ENCODE results near the gene CEP128.

CEP128 gene

DNA sequence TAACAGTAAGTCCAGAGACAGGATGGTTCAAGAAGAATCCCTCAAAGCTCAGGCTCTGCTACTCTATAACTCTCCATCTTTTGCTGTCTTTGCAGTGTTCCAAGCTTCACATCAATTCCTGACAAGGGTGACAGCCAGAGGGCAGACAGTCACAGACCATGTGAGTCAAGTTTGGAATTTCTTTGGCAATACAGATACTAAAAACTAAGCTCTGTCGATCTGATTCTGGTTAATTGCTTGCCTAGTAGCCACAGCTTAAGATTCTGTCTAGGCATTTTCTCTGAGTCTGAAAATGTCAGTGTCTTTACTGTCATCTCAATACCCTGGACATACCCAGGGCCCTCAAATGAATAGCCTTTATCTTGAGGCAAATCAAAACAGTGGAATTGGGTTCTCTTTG, 153.7 kb downstream of the CEP128 start:
- no peak for TF ChIP-seq EZH2 (IDR thresholded peaks at IDR 0.05; ENCODE audit: borderline replicate concordance, low read depth, low read length, severe bottlenecking)
- TF ChIP-seq, protein P1, sequence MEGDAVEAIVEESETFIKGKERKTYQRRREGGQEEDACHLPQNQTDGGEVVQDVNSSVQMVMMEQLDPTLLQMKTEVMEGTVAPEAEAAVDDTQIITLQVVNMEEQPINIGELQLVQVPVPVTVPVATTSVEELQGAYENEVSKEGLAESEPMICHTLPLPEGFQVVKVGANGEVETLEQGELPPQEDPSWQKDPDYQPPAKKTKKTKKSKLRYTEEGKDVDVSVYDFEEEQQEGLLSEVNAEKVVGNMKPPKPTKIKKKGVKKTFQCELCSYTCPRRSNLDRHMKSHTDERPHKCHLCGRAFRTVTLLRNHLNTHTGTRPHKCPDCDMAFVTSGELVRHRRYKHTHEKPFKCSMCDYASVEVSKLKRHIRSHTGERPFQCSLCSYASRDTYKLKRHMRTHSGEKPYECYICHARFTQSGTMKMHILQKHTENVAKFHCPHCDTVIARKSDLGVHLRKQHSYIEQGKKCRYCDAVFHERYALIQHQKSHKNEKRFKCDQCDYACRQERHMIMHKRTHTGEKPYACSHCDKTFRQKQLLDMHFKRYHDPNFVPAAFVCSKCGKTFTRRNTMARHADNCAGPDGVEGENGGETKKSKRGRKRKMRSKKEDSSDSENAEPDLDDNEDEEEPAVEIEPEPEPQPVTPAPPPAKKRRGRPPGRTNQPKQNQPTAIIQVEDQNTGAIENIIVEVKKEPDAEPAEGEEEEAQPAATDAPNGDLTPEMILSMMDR (IDR thresholded peaks at IDR 0.05; ENCODE audit: borderline replicate concordance, extremely low read depth, low read length, poor library complexity, severe bottlenecking), result no peak
- Histone ChIP-seq H3K27me3 (ENCODE audit: insufficient read depth, low read length, poor library complexity) (no peaks in the 10 kb centered on the region), H3K9me3 (ENCODE audit: insufficient read depth, low read length, severe bottlenecking) (no peaks in the 10 kb centered on the region), H3K4me1 (ENCODE audit: insufficient read depth, low read length) (no peaks in the 10 kb centered on the region), H3K4me3 (ENCODE audit: low read depth in 1 of 2, low read length in 2 of 2) (no peak overlapping the region), H3K9ac (ENCODE audit: low read depth, low read length) (no peak overlapping the region), H3K36me3 (ENCODE audit: insufficient read depth, low read length) (peaks cover 75% of the 10 kb centered on the region), H3K27ac (ENCODE audit: low read length) (no peak overlapping the region), H3K79me2 (ENCODE audit: insufficient read depth, low read length) (no peaks in the 10 kb centered on the region), H4K20me1 (ENCODE audit: insufficient read depth, low read length) (no peaks in the 10 kb centered on the region), H2AFZ (ENCODE audit: low read depth, low read length) (no peak overlapping the region), H3K4me2 (ENCODE audit: insufficient read depth, low read length) (no peak overlapping the region)
- no peak for ATAC-seq (ENCODE audit: insufficient read depth, low read depth)
- DNase-seq, result no peak

DNA sequence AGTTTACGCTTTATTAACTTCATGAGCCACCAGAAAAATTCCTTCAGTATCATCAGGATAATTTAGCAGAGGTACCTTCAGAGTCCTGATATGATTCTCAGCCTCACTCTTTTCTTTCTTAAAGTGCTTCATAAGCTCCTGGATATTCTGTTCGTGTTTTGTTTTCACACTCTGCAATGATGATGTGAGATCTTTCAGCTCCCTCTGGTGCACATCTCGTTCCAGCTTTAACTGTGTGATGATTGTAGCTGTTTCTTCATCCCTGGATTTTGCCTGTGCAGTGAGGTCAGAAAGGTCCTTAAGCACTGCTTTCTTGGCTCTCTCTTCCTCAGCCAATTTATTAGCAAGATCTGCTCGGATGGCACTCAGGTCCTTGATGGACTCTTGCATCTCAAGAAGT, 156.7 kb downstream of the CEP128 start:
- H3K27ac ChIP-seq (ENCODE audit: low read length), result no peak overlapping the region; the same call in 1 of the 2 replicates
- no peak overlapping the region for H3K4me3 ChIP-seq (ENCODE audit: low read depth in 1 of 2, low read length in 2 of 2)
- DNase-seq, result no peak
- no peak overlapping the region for H2AFZ ChIP-seq (ENCODE audit: low read depth, low read length)
- H3K4me1 ChIP-seq (ENCODE audit: insufficient read depth, low read length), result no peaks in the 10 kb centered on the region
- H3K9me3 ChIP-seq (ENCODE audit: insufficient read depth, low read length, severe bottlenecking), result no peaks in the 10 kb centered on the region
- H3K79me2 ChIP-seq (ENCODE audit: insufficient read depth, low read length), result no peaks in the 10 kb centered on the region
- H3K27me3 ChIP-seq (ENCODE audit: insufficient read depth, low read length, poor library complexity), result no peaks in the 10 kb centered on the region
- H4K20me1 ChIP-seq (ENCODE audit: insufficient read depth, low read length), result no peaks in the 10 kb centered on the region
- H3K4me2 ChIP-seq (ENCODE audit: insufficient read depth, low read length), result no peak overlapping the region
- no peak overlapping the region for H3K9ac ChIP-seq (ENCODE audit: low read depth, low read length)
- no peak for ATAC-seq (ENCODE audit: insufficient read depth, low read depth)
- TF ChIP-seq EZH2 (IDR thresholded peaks at IDR 0.05; ENCODE audit: borderline replicate concordance, low read depth, low read length, severe bottlenecking), result no peak
- peaks cover 60% of the 10 kb centered on the region for H3K36me3 ChIP-seq (ENCODE audit: insufficient read depth, low read length)

DNA sequence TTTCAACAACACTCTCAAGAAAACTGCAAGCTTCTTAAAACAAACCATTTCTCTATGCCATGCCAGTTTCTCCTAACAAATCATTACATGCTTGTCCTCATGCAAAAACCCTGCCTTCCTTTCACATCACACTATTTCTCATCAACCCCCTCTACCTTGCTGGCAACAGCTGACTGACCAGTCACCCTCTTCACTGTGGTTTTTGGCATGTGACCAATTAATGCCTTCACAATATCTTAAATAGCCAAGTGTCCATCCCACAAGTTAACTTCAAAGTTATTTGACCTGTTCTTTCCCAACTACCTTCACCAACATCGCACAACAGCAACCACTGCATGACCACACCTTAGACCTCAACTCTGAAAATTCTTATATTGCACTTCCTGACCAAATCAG, 159.6 kb downstream of the CEP128 start:
- no peak overlapping the region for H3K27ac ChIP-seq (ENCODE audit: low read length)
- H3K9me3 ChIP-seq (ENCODE audit: insufficient read depth, low read length, severe bottlenecking), result no peaks in the 10 kb centered on the region
- H3K27me3 ChIP-seq (ENCODE audit: insufficient read depth, low read length, poor library complexity), result no peaks in the 10 kb centered on the region
- no peak for ATAC-seq (ENCODE audit: insufficient read depth, low read depth)
- TF ChIP-seq EZH2 (IDR thresholded peaks at IDR 0.05; ENCODE audit: borderline replicate concordance, low read depth, low read length, severe bottlenecking), result no peak
- TF ChIP-seq, protein P1 (IDR thresholded peaks at IDR 0.05; ENCODE audit: borderline replicate concordance, extremely low read depth, low read length, poor library complexity, severe bottlenecking), result no peak
- peaks cover 50% of the 10 kb centered on the region for H3K36me3 ChIP-seq (ENCODE audit: insufficient read depth, low read length)
- no peak overlapping the region for H3K4me2 ChIP-seq (ENCODE audit: insufficient read depth, low read length)
- H3K79me2 ChIP-seq (ENCODE audit: insufficient read depth, low read length), result no peaks in the 10 kb centered on the region
- DNase-seq, result no peak
- H2AFZ ChIP-seq (ENCODE audit: low read depth, low read length), result no peak overlapping the region
- no peaks in the 10 kb centered on the region for H3K4me1 ChIP-seq (ENCODE audit: insufficient read depth, low read length)
- H3K4me3 ChIP-seq (ENCODE audit: low read depth in 1 of 2, low read length in 2 of 2), result no peak overlapping the region
- H4K20me1 ChIP-seq (ENCODE audit: insufficient read depth, low read length), result no peaks in the 10 kb centered on the region
- H3K9ac ChIP-seq (ENCODE audit: low read depth, low read length), result no peak overlapping the region

DNA sequence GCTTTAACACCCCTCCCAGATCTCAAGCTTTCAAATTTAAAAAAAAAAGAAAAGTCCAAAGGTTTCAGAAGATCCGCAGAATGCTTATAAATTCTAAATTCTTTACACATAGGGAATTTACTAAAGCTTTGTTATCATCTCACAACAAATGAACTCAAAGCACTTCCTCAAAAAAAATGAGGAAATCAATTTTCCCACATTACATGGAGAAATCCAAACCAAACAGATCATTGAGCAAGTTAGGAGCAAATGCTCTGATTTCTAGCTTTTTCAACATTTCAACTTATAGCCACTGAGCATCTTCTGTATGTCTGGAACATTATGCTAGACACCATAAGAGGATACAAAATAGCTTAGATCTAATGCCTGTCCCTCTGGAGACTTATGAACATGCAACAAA, 161.0 kb downstream of the CEP128 start:
- DNase-seq (no peak), ATAC-seq (ENCODE audit: insufficient read depth, low read depth) (no peak)
- Histone ChIP-seq H3K4me2 (ENCODE audit: insufficient read depth, low read length) (no peak overlapping the region), H3K4me3 (ENCODE audit: low read depth in 1 of 2, low read length in 2 of 2) (no peak overlapping the region), H3K27ac (ENCODE audit: low read length) (no peak overlapping the region), H3K36me3 (ENCODE audit: insufficient read depth, low read length) (peaks cover 48% of the 10 kb centered on the region), H3K79me2 (ENCODE audit: insufficient read depth, low read length) (no peaks in the 10 kb centered on the region), H3K9me3 (ENCODE audit: insufficient read depth, low read length, severe bottlenecking) (no peaks in the 10 kb centered on the region), H2AFZ (ENCODE audit: low read depth, low read length) (no peak overlapping the region), H3K4me1 (ENCODE audit: insufficient read depth, low read length) (no peaks in the 10 kb centered on the region), H3K9ac (ENCODE audit: low read depth, low read length) (no peak overlapping the region), H4K20me1 (ENCODE audit: insufficient read depth, low read length) (no peaks in the 10 kb centered on the region), H3K27me3 (ENCODE audit: insufficient read depth, low read length, poor library complexity) (no peaks in the 10 kb centered on the region)
- TF ChIP-seq, protein P1 (IDR thresholded peaks at IDR 0.05; ENCODE audit: borderline replicate concordance, extremely low read depth, low read length, poor library complexity, severe bottlenecking), result no peak
- TF ChIP-seq EZH2 (IDR thresholded peaks at IDR 0.05; ENCODE audit: borderline replicate concordance, low read depth, low read length, severe bottlenecking), result no peak

Data from DND-41 (cell line).